Loucy (cell line): ENCODE data around the gene AP1G2.

ENCODE experiments used
- EZH2phosphoT487 ChIP-seq: fragments of 200-600 bp; IDR thresholded peaks from 2 replicates; pipeline ENCODE4 v1.6.1; 2018; ENCODE audit warnings: antibody characterized with exemption, mild to moderate bottlenecking, moderate library complexity, borderline replicate concordance
- TF ChIP-seq, protein P1 (sequence below): fragments of 200-600 bp; sonication (generic); conservative IDR thresholded peaks from 2 replicates; pipeline ENCODE4 v1.5.1; 2014; ENCODE audit warnings: mild to moderate bottlenecking, antibody characterized with exemption, low read length

GRCh38 chr14:23517650-23518326 is 49.8 kb downstream of the AP1G2 start:
- TF ChIP-seq, protein P1, sequence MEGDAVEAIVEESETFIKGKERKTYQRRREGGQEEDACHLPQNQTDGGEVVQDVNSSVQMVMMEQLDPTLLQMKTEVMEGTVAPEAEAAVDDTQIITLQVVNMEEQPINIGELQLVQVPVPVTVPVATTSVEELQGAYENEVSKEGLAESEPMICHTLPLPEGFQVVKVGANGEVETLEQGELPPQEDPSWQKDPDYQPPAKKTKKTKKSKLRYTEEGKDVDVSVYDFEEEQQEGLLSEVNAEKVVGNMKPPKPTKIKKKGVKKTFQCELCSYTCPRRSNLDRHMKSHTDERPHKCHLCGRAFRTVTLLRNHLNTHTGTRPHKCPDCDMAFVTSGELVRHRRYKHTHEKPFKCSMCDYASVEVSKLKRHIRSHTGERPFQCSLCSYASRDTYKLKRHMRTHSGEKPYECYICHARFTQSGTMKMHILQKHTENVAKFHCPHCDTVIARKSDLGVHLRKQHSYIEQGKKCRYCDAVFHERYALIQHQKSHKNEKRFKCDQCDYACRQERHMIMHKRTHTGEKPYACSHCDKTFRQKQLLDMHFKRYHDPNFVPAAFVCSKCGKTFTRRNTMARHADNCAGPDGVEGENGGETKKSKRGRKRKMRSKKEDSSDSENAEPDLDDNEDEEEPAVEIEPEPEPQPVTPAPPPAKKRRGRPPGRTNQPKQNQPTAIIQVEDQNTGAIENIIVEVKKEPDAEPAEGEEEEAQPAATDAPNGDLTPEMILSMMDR: no peak
- no peak for TF ChIP-seq EZH2phosphoT487
